Peyer's patch (tissue), 4 donors: ENCODE results near the gene TNFRSF17. TPM values are rescaled to one million over a fixed set of nuclear protein-coding genes. Genes with fewer than 3 reads are reported as not detected.

Source experiments
- DNase-seq, 3 donors: peaks; one replicate each; pipeline ENCODE4 v3.0.0-alpha.2; 2017 to 2019
- H3K27ac ChIP-seq, 4 donors: fragments of 200-600 bp; sonication (generic); one replicate each; pipeline ENCODE4 v1.5.1; 2016 to 2019
- H3K27me3 ChIP-seq, 2 donors: fragments of 200-600 bp; sonication (generic); one replicate each; pipeline ENCODE4 v1.5.1; 2019
- H3K36me3 ChIP-seq, 3 donors: fragments of 200-600 bp; sonication (generic); one replicate each; pipeline ENCODE4 v1.5.1; 2016 to 2019
- H3K4me1 ChIP-seq, 4 donors: fragments of 200-600 bp; sonication (generic); one replicate each; pipeline ENCODE4 v1.5.1; 2016 to 2019
- H3K4me3 ChIP-seq, 4 donors: fragments of 200-600 bp; sonication (generic); 1 replicate in 3 of 4; 2 replicates in 1 of 4; pipeline ENCODE4 v1.5.1; 2016 to 2019; ENCODE audit warnings: mild to moderate bottlenecking in 1 of 4
- H3K9me3 ChIP-seq, 4 donors: fragments of 200-600 bp; sonication (generic); one replicate each; pipeline ENCODE4 v1.5.1; 2016 to 2019; ENCODE audit warnings: mild to moderate bottlenecking in 1 of 4
- POLR2A ChIP-seq, 2 donors: fragments of 450-650 bp; IDR thresholded peaks; one replicate each; pipeline ENCODE4 v1.5.1; 2017; ENCODE audit warnings: antibody characterized with exemption in 2 of 2, mild to moderate bottlenecking in 2 of 2, moderate library complexity in 2 of 2
- total RNA-seq, 4 donors: library from RNA; depleted of rRNA; stranded (reverse); fragments of >200 nt; gene quantifications; one replicate each; pipeline ENCODE4 v1.1.0, GENCODE V29; 2016
- TF ChIP-seq, protein P1 (sequence below), 6 experiments: fragments of 450-650 bp in 4 of 6; fragments of 200-600 bp in 2 of 6; sonication (generic) in 1 of 6; IDR thresholded peaks; one replicate each; pipeline ENCODE4 v1.5.1; 2017 to 2019; ENCODE audit warnings: antibody characterized with exemption in 6 of 6, mild to moderate bottlenecking in 3 of 6, moderate library complexity in 1 of 6

Gene TNFRSF17
- total RNA-seq, 4 donors from 2014 or later: not detected

GRCh38 chr16:12009462-12009861, 44.5 kb downstream of the TNFRSF17 start:
- no peak for DNase-seq
- Histone ChIP-seq H3K9me3 (no peaks in the 10 kb centered on the region), H3K4me3 (no peak overlapping the region), H3K4me1 (peaks cover 0 to 4% (median 0%) of the 10 kb centered on the region in 4 donors), H3K36me3 (peaks cover 0 to 7% (median 0%) of the 10 kb centered on the region in 3 donors), H3K27me3 (no peaks in the 10 kb centered on the region), H3K27ac (peak overlapping the region in 1 of 4 donors; percentile 55)
- TF ChIP-seq, protein P1, sequence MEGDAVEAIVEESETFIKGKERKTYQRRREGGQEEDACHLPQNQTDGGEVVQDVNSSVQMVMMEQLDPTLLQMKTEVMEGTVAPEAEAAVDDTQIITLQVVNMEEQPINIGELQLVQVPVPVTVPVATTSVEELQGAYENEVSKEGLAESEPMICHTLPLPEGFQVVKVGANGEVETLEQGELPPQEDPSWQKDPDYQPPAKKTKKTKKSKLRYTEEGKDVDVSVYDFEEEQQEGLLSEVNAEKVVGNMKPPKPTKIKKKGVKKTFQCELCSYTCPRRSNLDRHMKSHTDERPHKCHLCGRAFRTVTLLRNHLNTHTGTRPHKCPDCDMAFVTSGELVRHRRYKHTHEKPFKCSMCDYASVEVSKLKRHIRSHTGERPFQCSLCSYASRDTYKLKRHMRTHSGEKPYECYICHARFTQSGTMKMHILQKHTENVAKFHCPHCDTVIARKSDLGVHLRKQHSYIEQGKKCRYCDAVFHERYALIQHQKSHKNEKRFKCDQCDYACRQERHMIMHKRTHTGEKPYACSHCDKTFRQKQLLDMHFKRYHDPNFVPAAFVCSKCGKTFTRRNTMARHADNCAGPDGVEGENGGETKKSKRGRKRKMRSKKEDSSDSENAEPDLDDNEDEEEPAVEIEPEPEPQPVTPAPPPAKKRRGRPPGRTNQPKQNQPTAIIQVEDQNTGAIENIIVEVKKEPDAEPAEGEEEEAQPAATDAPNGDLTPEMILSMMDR (IDR thresholded peaks at IDR 0.05): no peak
- no peak for TF ChIP-seq POLR2A (IDR thresholded peaks at IDR 0.05)

DNA sequence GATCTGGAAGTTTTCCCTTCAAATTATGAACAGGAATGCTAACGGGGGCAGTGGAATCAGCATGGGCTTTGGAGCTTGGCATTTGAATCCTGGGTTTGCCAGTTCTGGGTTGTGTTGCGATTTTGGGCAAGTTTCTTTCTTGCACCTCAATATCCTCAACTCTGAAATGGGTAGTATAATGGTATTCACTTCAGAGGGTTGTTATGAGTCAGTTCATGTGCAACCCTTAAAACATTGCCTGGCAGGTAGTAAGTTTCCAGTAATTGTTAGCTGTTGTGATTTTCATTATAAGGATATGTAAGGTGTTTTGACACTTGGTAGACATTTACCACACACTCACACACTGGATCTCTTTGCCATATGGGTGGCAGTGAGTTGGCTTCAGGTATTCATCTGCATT, 44.9 kb downstream of the TNFRSF17 start:
- peak overlapping the region in 2 of 4 donors; percentile 49 to 55 for H3K27ac ChIP-seq
- H3K4me1 ChIP-seq: peaks cover 0 to 4% (median 0%) of the 10 kb centered on the region in 4 donors
- DNase-seq: no peak
- TF ChIP-seq POLR2A (IDR thresholded peaks at IDR 0.05): no peak
- TF ChIP-seq, protein P1 (IDR thresholded peaks at IDR 0.05): no peak
- H3K27me3 ChIP-seq: no peaks in the 10 kb centered on the region
- H3K36me3 ChIP-seq: peaks cover 0 to 4% (median 0%) of the 10 kb centered on the region in 3 donors
- no peaks in the 10 kb centered on the region for H3K9me3 ChIP-seq
- no peak overlapping the region for H3K4me3 ChIP-seq

GRCh38 chr16:12010388-12011251, 45.6 kb downstream of the TNFRSF17 start:
- TF ChIP-seq, protein P1 (IDR thresholded peaks at IDR 0.05): no peak
- TF ChIP-seq POLR2A (IDR thresholded peaks at IDR 0.05): no peak
- H3K9me3 ChIP-seq: no peaks in the 10 kb centered on the region
- H3K27ac ChIP-seq: peak overlapping the region in 3 of 4 donors; percentile 22 to 55 (median 49)
- no peaks in the 10 kb centered on the region for H3K27me3 ChIP-seq
- DNase-seq: no peak
- H3K36me3 ChIP-seq: no peaks in the 10 kb centered on the region
- no peak overlapping the region for H3K4me3 ChIP-seq
- peaks cover 0 to 4% (median 0%) of the 10 kb centered on the region in 4 donors for H3K4me1 ChIP-seq

- TF ChIP-seq, protein P1 (IDR thresholded peaks at IDR 0.05): no peak
- TF ChIP-seq POLR2A (IDR thresholded peaks at IDR 0.05): no peak
- Histone ChIP-seq H3K27ac (peak overlapping the region in 1 of 4 donors; percentile 42), H3K27me3 (no peaks in the 10 kb centered on the region), H3K9me3 (no peaks in the 10 kb centered on the region), H3K4me1 (peaks cover 0 to 4% (median 0%) of the 10 kb centered on the region in 4 donors), H3K4me3 (no peak overlapping the region), H3K36me3 (no peaks in the 10 kb centered on the region)
- no peak for DNase-seq
Observed at GRCh38 chr16:12011565-12011964, 46.6 kb downstream of the TNFRSF17 start.

- no peak for DNase-seq
- peaks cover 0 to 4% (median 0%) of the 10 kb centered on the region in 4 donors for H3K4me1 ChIP-seq
Observed at GRCh38 chr16:12016291-12016947, 51.4 kb downstream of the TNFRSF17 start.

More at GRCh38 chr16:12016291-12016947, 51.4 kb downstream of the TNFRSF17 start:
- no peak overlapping the region for H3K4me3 ChIP-seq
- H3K27me3 ChIP-seq: no peaks in the 10 kb centered on the region
- TF ChIP-seq, protein P1 (IDR thresholded peaks at IDR 0.05): no peak
- no peak for TF ChIP-seq POLR2A (IDR thresholded peaks at IDR 0.05)
- H3K36me3 ChIP-seq: no peaks in the 10 kb centered on the region
- H3K9me3 ChIP-seq: no peaks in the 10 kb centered on the region
- no peak overlapping the region for H3K27ac ChIP-seq
